ENCODE measurements around the gene BTBD17. TPM values are rescaled to one million over a fixed set of nuclear protein-coding genes. Genes with fewer than 3 reads are reported as not detected.

Gene BTBD17
- total RNA-seq, 1 donor from 2014 or later: not detected

- H3K27ac Mint-ChIP-seq (ENCODE audit: unreplicated experiment): no peak overlapping the region
- Histone ChIP-seq H3K4me3 (ENCODE audit: insufficient read depth, low read depth, low read length) (no peak overlapping the region), H3K9ac (ENCODE audit: low read length) (no peak overlapping the region), H3K4me1 (ENCODE audit: insufficient read depth, low read length) (no peaks in the 10 kb centered on the region), H3K9me3 (ENCODE audit: insufficient read depth, low read depth, low read length) (peaks cover 5% of the 10 kb centered on the region), H3K27ac (ENCODE audit: low read depth, low read length) (no peak overlapping the region), H3K27me3 (ENCODE audit: insufficient read depth, low read length) (no peaks in the 10 kb centered on the region), H4K20me1 (ENCODE audit: insufficient read depth, low read length) (no peaks in the 10 kb centered on the region), H2AFZ (ENCODE audit: low read depth, low read length) (no peak overlapping the region), H3K79me2 (ENCODE audit: insufficient read depth, low read length) (no peaks in the 10 kb centered on the region), H3K4me2 (ENCODE audit: low read length) (no peak overlapping the region), H3K36me3 (ENCODE audit: insufficient read depth, low read length) (no peaks in the 10 kb centered on the region)
- H3K9me3 Mint-ChIP-seq (ENCODE audit: unreplicated experiment): no peaks in the 10 kb centered on the region
- peaks cover 43% of the 10 kb centered on the region for H3K27me3 Mint-ChIP-seq (ENCODE audit: low read depth, unreplicated experiment)
- H3K36me3 Mint-ChIP-seq (ENCODE audit: low read depth, unreplicated experiment): no peaks in the 10 kb centered on the region
- H3K4me1 Mint-ChIP-seq (ENCODE audit: low read depth, unreplicated experiment): no peaks in the 10 kb centered on the region
- FAIRE-seq (no peak), DNase-seq (ENCODE audit: low read depth) (no peak)
- no peak for TF ChIP-seq CTCF (IDR thresholded peaks at IDR 0.05; ENCODE audit: insufficient read depth, low read depth, low read length)
- no peak for TF ChIP-seq EZH2 (IDR thresholded peaks at IDR 0.05; ENCODE audit: insufficient read depth, low read length)
- no peak overlapping the region for H3K4me3 Mint-ChIP-seq (ENCODE audit: unreplicated experiment)
Measured at GRCh38 chr17:74334393-74335039, 27.2 kb downstream of the BTBD17 start.

DNA sequence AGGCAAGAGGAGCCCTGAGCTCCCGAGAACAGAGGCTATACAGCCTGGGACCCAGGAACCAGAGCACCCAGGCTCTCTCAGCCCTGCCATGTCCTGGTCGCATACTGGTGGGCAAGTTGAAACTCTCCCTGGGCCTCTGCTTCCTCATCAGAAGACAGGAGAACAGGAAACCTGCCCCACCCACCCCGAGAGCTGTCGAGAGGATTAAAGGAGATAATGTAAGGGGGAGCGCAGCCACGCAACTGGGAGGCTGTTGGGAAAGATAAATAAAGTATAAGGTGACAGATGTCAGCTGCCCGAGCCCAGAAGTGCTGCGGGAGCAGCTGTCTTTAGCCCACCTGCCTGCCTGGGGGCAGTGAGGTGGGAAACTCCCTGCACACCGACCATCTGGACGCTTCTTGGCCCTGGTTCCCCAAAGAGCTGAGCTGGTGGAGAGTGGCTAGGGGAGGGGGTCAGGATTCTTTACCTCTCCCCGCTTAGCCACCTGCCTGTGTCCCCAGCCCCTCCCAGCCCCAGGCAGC, 28.8 kb downstream of the BTBD17 start:
- peaks cover 2% of the 10 kb centered on the region for H3K27me3 ChIP-seq (ENCODE audit: insufficient read depth, low read length)
- no peak overlapping the region for H3K4me3 Mint-ChIP-seq (ENCODE audit: unreplicated experiment)
- H3K9me3 ChIP-seq (ENCODE audit: insufficient read depth, low read depth, low read length): peaks cover 5% of the 10 kb centered on the region
- no peak overlapping the region for H3K27ac Mint-ChIP-seq (ENCODE audit: unreplicated experiment)
- H3K36me3 ChIP-seq (ENCODE audit: insufficient read depth, low read length): no peaks in the 10 kb centered on the region
- H3K36me3 Mint-ChIP-seq (ENCODE audit: low read depth, unreplicated experiment): no peaks in the 10 kb centered on the region
- H3K9ac ChIP-seq (ENCODE audit: low read length): no peak overlapping the region
- H2AFZ ChIP-seq (ENCODE audit: low read depth, low read length): no peak overlapping the region
- peaks cover 48% of the 10 kb centered on the region for H3K27me3 Mint-ChIP-seq (ENCODE audit: low read depth, unreplicated experiment)
- no peaks in the 10 kb centered on the region for H3K9me3 Mint-ChIP-seq (ENCODE audit: unreplicated experiment)
- H3K4me3 ChIP-seq (ENCODE audit: insufficient read depth, low read depth, low read length): no peak overlapping the region
- H3K4me1 Mint-ChIP-seq (ENCODE audit: low read depth, unreplicated experiment): no peaks in the 10 kb centered on the region
- H3K4me2 ChIP-seq (ENCODE audit: low read length): no peak overlapping the region
- FAIRE-seq (no peak), DNase-seq (ENCODE audit: low read depth) (no peak)
- no peak overlapping the region for H3K27ac ChIP-seq (ENCODE audit: low read depth, low read length)
- H3K79me2 ChIP-seq (ENCODE audit: insufficient read depth, low read length): no peaks in the 10 kb centered on the region
- no peaks in the 10 kb centered on the region for H4K20me1 ChIP-seq (ENCODE audit: insufficient read depth, low read length)
- no peaks in the 10 kb centered on the region for H3K4me1 ChIP-seq (ENCODE audit: insufficient read depth, low read length)
- TF ChIP-seq EZH2 (IDR thresholded peaks at IDR 0.05; ENCODE audit: insufficient read depth, low read length): no peak
- no peak for TF ChIP-seq CTCF (IDR thresholded peaks at IDR 0.05; ENCODE audit: insufficient read depth, low read depth, low read length)

GRCh38 chr17:74332017-74332650, 29.5 kb downstream of the BTBD17 start:
- peaks cover 2% of the 10 kb centered on the region for H3K27me3 ChIP-seq (ENCODE audit: insufficient read depth, low read length)
- no peak overlapping the region for H3K4me2 ChIP-seq (ENCODE audit: low read length)
- TF ChIP-seq EZH2 (IDR thresholded peaks at IDR 0.05; ENCODE audit: insufficient read depth, low read length) (no peak), CTCF (IDR thresholded peaks at IDR 0.05; ENCODE audit: insufficient read depth, low read depth, low read length) (no peak)
- no peak overlapping the region for H2AFZ ChIP-seq (ENCODE audit: low read depth, low read length)
- no peak overlapping the region for H3K27ac Mint-ChIP-seq (ENCODE audit: unreplicated experiment)
- H3K4me3 Mint-ChIP-seq (ENCODE audit: unreplicated experiment): no peak overlapping the region
- no peaks in the 10 kb centered on the region for H3K36me3 ChIP-seq (ENCODE audit: insufficient read depth, low read length)
- H3K27me3 Mint-ChIP-seq (ENCODE audit: low read depth, unreplicated experiment): peaks cover 49% of the 10 kb centered on the region
- no peaks in the 10 kb centered on the region for H3K4me1 Mint-ChIP-seq (ENCODE audit: low read depth, unreplicated experiment)
- no peaks in the 10 kb centered on the region for H3K79me2 ChIP-seq (ENCODE audit: insufficient read depth, low read length)
- H3K27ac ChIP-seq (ENCODE audit: low read depth, low read length): no peak overlapping the region
- no peaks in the 10 kb centered on the region for H3K4me1 ChIP-seq (ENCODE audit: insufficient read depth, low read length)
- DNase-seq (ENCODE audit: low read depth): no peak
- H3K4me3 ChIP-seq (ENCODE audit: insufficient read depth, low read depth, low read length): no peak overlapping the region
- peaks cover 2% of the 10 kb centered on the region for H3K36me3 Mint-ChIP-seq (ENCODE audit: low read depth, unreplicated experiment)
- peaks cover 5% of the 10 kb centered on the region for H3K9me3 ChIP-seq (ENCODE audit: insufficient read depth, low read depth, low read length)
- no peak overlapping the region for H3K9ac ChIP-seq (ENCODE audit: low read length)
- H4K20me1 ChIP-seq (ENCODE audit: insufficient read depth, low read length): no peaks in the 10 kb centered on the region
- H3K9me3 Mint-ChIP-seq (ENCODE audit: unreplicated experiment): no peaks in the 10 kb centered on the region
- no peak for FAIRE-seq
